ENCODE measurements around the gene MYOT.
A peak's percentile ranks its signal among the peaks of the same experiment; 100 is the strongest.

The MYOT gene

DNA sequence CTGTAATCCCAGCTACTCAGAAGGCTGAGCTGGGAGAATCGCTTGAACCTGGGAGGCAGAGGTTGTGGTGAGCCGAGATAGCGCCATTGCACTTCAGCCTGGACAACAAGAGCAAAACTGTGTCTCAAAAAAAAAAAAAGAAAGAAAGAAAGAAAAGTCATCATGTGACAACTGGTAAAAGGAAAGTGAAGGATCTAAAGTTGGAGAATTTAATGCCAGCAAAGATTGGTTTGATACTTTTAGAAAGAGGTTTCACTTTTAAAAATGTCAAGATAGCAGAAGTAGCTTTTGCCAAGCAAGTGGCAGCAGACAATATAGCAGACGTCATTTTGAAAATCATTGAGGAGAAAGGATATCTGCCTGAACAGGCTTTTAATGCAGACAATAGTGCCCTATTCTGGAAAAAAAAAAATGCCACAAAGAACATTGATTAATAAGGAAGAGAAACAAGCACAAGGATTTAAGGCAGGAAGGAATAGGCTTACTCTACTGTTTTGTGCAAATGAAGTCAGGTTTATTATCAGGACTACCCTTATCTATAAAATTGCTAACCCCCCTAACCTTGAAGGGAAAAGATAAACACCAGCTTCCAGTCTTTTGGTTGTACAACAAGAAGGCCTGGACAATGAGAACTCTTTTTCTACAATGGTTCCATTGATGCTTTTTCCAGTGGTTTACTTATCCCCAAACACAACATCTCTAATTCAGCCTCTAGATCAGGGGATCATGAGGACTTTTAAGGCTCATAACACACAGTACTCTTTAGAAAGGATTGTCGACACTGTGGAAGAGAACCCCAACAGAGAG is 33.6 kb downstream of the MYOT start:
- no peak for DNase-seq
- Mint-ChIP-seq H3K36me3 (ENCODE audit: low read depth) (no peaks in the 10 kb centered on the region), H3K4me1 (ENCODE audit: low read depth) (no peaks in the 10 kb centered on the region), H3K9me3 (no peaks in the 10 kb centered on the region), H3K4me3 (no peak overlapping the region), H3K27me3 (no peaks in the 10 kb centered on the region), H3K27ac (no peak overlapping the region)

DNA sequence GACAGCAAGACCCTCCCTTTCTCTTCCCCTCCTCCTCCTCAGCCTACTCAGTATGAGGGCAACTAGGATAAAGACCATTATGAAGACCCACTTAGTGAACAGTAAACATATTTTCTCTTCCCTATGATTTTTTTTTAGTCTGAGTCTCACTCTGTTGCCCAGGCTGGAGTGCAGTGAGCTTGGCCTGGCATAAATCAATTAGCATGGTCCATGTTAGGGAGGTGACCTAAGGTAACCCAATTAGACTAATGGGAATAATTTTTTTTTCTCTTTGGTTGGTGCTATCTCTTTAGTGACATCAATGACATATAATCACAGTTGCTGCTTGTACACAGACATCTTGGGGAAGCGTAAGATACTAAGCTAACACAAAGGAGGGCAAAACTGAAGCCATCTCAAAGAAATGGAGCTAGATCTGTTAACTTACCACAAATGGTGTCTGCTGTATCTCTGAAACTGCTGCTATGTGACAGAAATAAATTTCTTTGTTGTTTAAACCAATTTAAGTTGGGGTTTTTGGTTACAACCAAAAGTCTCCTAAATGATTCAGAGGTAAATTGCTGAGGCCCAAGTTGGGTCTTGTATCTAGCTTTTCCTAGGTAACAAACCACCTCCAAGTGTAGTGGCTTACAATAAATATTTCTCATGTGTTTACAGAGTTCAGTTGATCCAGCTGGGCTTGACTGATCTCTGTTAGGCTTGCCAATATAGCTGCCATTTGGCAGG is 34.9 kb downstream of the MYOT start:
- DNase-seq, result no peak
- Mint-ChIP-seq H3K4me3 (no peak overlapping the region), H3K9me3 (no peaks in the 10 kb centered on the region), H3K27me3 (no peaks in the 10 kb centered on the region), H3K4me1 (ENCODE audit: low read depth) (no peaks in the 10 kb centered on the region), H3K27ac (no peak overlapping the region), H3K36me3 (ENCODE audit: low read depth) (no peaks in the 10 kb centered on the region)

DNA sequence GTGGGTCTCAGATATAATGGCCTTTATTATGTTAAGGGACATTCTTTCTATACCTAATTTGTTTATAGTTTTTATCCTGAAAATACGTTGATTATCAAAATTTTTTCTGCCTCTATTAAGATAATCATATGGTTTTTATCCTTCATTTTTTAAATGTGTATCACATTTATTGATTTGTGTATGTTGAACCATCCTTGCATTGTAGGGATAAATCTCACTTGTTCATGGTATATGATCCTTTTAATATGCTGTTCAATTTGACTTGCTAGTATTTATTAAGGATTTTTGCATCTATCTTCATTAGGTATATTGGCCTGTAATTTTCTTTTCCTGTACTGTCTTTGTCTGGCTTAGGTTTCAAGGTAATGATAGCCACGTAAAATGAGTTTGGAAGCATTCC is 47.1 kb downstream of the MYOT start:
- DNase-seq, result no peak
- H3K9me3 Mint-ChIP-seq, result peaks cover 16% of the 10 kb centered on the region
- no peaks in the 10 kb centered on the region for H3K4me1 Mint-ChIP-seq (ENCODE audit: low read depth)
- peaks cover 8% of the 10 kb centered on the region for H3K27me3 Mint-ChIP-seq
- H3K36me3 Mint-ChIP-seq (ENCODE audit: low read depth), result peaks cover 3% of the 10 kb centered on the region
- no peak overlapping the region for H3K4me3 Mint-ChIP-seq
- no peak overlapping the region for H3K27ac Mint-ChIP-seq

DNA sequence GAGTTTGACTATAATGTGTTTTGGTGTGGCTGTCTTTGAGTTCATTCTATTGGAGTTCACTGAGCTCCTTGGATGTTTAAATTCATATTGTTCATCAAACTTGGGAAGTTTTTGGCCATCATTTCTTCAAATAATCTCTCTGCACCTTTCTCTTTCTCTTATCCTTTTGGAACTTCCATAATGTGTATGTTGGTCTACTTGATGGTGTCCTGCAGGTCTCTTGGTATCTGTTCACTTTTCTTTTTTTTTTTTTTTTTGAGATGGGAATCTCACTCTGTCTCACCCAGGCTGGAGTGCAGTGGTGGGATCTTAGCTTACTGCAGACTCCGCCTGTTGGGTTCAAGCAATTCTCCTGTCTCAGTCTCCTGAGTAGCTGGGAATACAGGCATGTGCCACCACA is 49.3 kb downstream of the MYOT start:
- H3K4me3 Mint-ChIP-seq, result no peak overlapping the region

DNA sequence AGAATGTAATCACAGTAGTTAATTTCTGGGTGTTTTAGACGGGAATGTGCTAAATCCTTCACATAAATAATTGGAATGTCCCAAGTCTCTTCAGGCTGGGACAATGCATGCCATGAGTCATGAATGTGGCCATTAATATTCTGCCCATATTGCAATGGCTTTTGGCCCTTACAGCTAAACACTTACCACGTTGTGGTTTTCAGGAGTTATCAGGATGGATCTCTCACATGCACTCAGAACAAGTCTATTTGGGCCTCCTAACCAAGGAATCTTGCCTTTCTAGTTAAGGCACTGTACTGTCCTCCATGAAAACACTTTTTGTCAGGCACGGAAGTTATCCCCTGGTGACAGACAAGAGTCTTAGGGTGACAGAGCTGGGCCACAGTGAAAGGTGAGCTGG is 54.3 kb downstream of the MYOT start:
- Mint-ChIP-seq H3K27me3 (peaks cover under 1% of the 10 kb centered on the region), H3K27ac (no peak overlapping the region), H3K4me1 (ENCODE audit: low read depth) (no peaks in the 10 kb centered on the region), H3K9me3 (peaks cover 6% of the 10 kb centered on the region), H3K4me3 (no peak overlapping the region), H3K36me3 (ENCODE audit: low read depth) (peaks cover 3% of the 10 kb centered on the region)
- no peak for DNase-seq

More for the DNA sequence above, 49.3 kb downstream of the MYOT start:
- peaks cover 8% of the 10 kb centered on the region for H3K27me3 Mint-ChIP-seq
- peaks cover 16% of the 10 kb centered on the region for H3K9me3 Mint-ChIP-seq
- peaks cover 3% of the 10 kb centered on the region for H3K36me3 Mint-ChIP-seq (ENCODE audit: low read depth)
- H3K4me1 Mint-ChIP-seq (ENCODE audit: low read depth), result no peaks in the 10 kb centered on the region
- no peak overlapping the region for H3K27ac Mint-ChIP-seq
- DNase-seq, result no peak

DNA sequence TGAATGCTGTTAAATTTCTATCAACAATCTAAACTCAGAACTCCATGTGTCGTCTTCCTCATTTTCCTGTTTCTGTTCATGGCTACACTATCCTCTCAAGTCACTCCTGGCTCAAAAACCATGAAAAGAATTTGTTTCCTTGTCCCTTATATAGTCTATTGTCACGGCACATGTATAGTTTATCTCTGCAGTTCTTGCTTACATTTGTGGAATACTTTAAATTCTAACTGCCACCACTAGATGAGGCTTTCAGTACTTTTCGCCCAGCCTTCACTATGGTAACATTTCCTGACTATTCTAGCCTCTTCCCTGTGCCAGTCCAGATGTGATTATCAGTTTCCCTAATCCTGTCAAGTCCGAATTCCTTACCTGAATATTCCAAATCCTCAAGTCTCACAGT is 56.2 kb downstream of the MYOT start:
- H3K36me3 Mint-ChIP-seq (ENCODE audit: low read depth), result peaks cover 6% of the 10 kb centered on the region
- DNase-seq, result no peak
- H3K9me3 Mint-ChIP-seq, result no peaks in the 10 kb centered on the region
- no peaks in the 10 kb centered on the region for H3K4me1 Mint-ChIP-seq (ENCODE audit: low read depth)
- no peaks in the 10 kb centered on the region for H3K27me3 Mint-ChIP-seq
- H3K4me3 Mint-ChIP-seq, result no peak overlapping the region
- no peak overlapping the region for H3K27ac Mint-ChIP-seq

DNA sequence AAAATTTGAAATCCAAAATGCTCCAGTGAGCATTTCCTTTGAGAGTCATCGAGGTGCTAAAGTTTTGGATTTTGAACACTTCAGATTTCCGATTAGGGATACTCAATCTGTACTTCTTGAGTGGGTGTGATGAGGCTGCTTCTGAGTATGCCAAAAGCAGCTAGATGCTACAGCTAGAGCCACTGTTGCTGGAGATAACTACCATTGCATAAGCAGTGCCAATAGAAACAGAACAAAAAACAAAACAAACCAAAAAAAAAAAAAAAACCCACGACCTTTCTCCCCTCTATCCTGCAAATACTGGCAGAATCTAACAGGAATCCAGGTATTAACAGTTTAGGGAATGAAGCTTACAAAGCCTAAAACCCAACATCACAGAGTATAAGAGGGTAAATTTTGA is 65.1 kb downstream of the MYOT start:
- no peak for DNase-seq
- Mint-ChIP-seq H3K36me3 (ENCODE audit: low read depth) (peaks cover 20% of the 10 kb centered on the region), H3K4me1 (ENCODE audit: low read depth) (peaks cover 22% of the 10 kb centered on the region), H3K9me3 (no peaks in the 10 kb centered on the region), H3K4me3 (no peak overlapping the region), H3K27ac (no peak overlapping the region), H3K27me3 (no peaks in the 10 kb centered on the region)

DNA sequence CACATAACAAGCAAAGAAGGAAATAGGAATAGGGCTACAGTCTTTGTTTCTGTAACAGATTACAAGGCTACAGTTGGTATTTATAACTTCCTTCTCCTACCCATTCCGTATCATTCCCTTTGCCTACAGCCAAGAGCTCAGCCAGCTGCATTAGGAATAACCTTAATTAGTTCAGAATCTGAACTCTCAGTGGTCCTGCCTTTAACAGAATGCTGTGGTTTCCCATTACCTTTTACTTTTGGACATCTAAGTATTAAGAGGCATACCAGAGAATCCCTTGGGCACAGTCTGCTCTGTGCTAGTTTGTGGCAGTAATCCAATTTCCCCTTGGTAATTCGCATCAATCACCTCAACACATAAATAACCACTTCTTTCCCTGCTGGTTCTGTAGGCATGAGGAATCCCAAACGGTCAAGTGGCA is 65.8 kb downstream of the MYOT start:
- H3K4me3 Mint-ChIP-seq, result no peak overlapping the region
- no peak for DNase-seq
- no peaks in the 10 kb centered on the region for H3K27me3 Mint-ChIP-seq
- no peak overlapping the region for H3K27ac Mint-ChIP-seq
- H3K36me3 Mint-ChIP-seq (ENCODE audit: low read depth), result peaks cover 21% of the 10 kb centered on the region
- peaks cover 26% of the 10 kb centered on the region for H3K4me1 Mint-ChIP-seq (ENCODE audit: low read depth)
- no peaks in the 10 kb centered on the region for H3K9me3 Mint-ChIP-seq

DNA sequence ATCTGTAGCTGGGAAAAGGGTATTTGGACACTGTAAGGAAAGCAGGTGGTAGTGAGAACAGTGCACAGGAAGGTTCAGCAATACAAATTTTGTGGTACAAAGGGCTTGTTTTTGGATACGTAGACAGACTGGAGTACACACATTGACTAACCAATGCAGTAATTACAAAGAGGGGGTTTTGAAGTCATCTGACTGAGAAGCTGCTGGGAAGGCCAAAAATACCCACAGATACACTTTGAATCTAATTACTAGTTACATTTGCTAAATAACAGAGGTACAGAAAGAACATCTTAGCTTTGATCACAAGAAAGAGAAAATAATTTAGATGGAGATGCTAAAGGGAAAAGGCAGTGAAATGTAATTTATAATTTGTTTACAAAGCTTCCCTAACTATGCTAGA is 67.5 kb downstream of the MYOT start:
- Mint-ChIP-seq H3K4me3 (no peak overlapping the region), H3K27me3 (no peaks in the 10 kb centered on the region), H3K27ac (peak overlapping the region; percentile 72), H3K4me1 (ENCODE audit: low read depth) (peaks cover 40% of the 10 kb centered on the region), H3K36me3 (ENCODE audit: low read depth) (peaks cover 30% of the 10 kb centered on the region), H3K9me3 (no peaks in the 10 kb centered on the region)
- DNase-seq, result no peak

DNA sequence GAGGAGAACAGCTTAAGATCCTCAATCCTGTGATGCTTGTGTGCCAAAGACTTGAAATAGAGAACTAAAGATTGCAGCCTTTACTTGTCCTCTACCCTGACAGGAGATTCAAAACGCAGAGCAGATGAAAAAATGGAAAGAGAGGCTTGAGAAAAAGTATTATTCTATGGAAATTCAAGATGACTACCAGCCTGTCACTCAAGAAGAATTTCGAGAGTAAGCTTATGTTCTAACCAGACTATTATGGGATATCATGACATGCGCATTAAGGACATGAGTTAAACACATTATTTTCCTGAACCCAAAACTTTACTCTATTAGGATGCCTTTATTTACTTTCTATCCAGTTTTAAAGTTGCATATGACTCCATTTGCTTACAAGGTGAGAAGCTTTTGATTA is 68.0 kb downstream of the MYOT start:
- Mint-ChIP-seq H3K4me1 (ENCODE audit: low read depth) (peaks cover 40% of the 10 kb centered on the region), H3K27me3 (no peaks in the 10 kb centered on the region), H3K27ac (peak overlapping the region; percentile 72), H3K36me3 (ENCODE audit: low read depth) (peaks cover 35% of the 10 kb centered on the region), H3K4me3 (no peak overlapping the region), H3K9me3 (no peaks in the 10 kb centered on the region)
- DNase-seq, result no peak

Data from activated T-cell treated with anti-CD3 and anti-CD28 coated beads, Interleukin-2, amount 50 U/mL, for 24 hours (primary cell).